Stimulated activated CD4-positive, alpha-beta T cell treated with anti-CD3 and anti-CD28 coated beads, Interleukin-12 subunit alpha, Interleukin-12 subunit beta, amount 100 ng/mL, for 4 hours (primary cell): ENCODE measurements around the gene ZC3H13.

Experiments
- DNase-seq: peaks from one replicate; pipeline ENCODE4 v3.0.0-alpha.2; 2020

The ZC3H13 gene

DNA sequence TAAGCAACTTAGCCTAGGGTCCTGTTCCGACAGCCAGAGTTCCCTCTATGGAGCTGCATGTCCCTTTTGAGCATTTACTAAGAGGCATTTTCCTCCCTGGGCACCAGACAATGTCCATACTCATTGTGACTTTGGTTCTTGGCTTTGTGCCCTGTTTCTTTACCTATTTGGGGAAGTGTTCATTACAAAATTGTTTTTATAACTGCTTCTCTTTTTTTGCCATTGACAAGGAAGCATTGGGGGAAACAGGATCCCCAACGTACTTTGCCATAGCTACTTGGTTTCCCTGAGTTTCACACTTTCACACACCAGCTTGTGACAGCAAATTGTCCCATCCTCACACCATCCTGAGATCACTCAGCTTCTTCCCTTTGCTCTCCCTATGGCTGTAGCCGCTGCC is 119.9 kb downstream of the ZC3H13 start:
- DNase-seq: no peak

GRCh38 chr13:45932172-45932571 is 120.4 kb downstream of the ZC3H13 start:
- no peak for DNase-seq

DNA sequence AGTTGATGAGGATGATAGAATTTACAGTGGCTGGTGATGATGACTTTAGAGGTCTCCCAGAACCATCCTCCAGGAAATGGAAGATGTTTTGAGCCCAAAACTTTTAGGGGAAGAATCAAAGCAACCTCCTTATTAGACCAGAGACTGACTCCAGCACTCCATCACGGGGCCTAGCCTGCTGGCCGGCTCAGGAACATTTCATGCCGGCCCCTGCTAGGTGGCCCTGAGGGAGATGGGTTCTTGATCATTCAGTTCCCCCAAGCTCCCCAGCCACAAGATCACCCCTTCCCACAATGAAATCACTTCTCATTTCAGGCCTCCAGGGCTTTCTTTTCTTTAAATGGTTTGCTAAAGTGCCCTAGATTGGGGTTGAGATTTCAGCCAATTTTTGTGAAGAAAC is 121.3 kb downstream of the ZC3H13 start:
- no peak for DNase-seq

- no peak for DNase-seq
These were observed 122.4 kb downstream of the ZC3H13 start for GRCh38 chr13:45930177-45930576.

GRCh38 chr13:45928843-45929242 is 123.7 kb downstream of the ZC3H13 start:
- DNase-seq: no peak

- DNase-seq: no peak
These were observed 124.4 kb downstream of the ZC3H13 start for GRCh38 chr13:45928176-45928575.

DNA sequence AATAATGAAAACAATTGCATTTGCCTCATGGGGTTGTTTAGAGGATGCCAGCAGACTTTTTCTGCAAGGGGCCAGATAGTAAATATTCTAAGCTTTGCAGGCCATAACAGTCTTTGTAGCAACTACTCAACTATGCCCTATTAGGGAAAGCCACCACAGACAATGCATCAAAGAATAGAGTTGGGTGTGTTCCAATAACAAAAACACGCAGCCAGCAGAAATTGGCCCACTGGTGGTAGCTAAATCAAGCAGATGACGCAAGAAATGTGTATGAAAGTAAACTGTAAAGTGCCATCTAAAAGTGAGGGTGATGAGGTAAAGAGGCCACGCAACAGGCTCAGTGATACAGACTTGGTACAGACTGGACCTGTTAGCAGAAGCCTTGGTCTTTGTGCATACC is 125.8 kb downstream of the ZC3H13 start:
- no peak for DNase-seq

DNA sequence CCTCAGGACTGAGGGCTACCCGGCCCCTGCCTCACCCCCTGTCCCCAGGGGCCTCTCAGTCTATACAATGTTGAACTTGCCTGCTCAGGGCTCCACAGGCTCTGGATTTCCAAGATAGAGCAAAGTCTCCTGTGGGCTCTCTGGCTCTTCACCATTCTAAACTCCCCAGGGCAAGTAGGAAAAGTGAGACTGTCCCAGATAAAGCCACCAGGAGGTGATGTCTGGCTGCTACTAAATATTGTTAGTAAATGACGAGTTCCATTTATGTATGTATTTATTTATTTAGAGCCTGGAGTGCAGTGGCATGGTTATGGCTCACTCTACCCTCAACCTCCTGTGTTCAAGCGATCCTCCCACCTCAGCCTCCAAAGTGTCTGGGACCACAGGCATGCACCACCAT is 127.4 kb downstream of the ZC3H13 start:
- DNase-seq: no peak

DNA sequence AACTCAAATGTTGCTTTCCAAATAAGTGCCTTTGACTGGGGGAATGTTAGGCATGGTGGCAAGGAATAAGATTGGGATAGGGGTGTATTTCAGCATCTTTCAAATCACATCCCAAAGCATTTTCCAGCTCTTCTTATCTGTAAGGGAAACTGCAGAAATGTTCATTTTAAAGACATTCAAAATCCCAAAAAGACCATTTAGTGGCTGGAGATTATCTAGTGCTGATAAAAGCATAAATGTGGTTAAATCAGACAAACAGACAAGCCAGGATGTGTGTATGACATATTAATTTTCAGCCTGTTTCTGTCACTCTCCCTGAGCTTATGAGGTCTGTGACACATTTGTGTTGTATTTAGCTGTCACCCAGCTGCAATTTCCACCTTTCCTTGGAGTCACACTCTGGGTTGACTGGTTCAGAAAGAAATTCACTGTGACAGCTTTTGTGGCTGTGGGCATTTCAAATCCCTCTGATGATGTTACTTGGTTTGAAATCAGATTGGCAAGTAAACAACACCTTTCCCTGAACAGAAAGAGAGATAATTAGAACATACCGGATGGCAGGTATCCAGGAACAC is 131.3 kb downstream of the ZC3H13 start:
- no peak for DNase-seq

GRCh38 chr13:45918597-45918996 is 133.9 kb downstream of the ZC3H13 start:
- DNase-seq: no peak

DNA sequence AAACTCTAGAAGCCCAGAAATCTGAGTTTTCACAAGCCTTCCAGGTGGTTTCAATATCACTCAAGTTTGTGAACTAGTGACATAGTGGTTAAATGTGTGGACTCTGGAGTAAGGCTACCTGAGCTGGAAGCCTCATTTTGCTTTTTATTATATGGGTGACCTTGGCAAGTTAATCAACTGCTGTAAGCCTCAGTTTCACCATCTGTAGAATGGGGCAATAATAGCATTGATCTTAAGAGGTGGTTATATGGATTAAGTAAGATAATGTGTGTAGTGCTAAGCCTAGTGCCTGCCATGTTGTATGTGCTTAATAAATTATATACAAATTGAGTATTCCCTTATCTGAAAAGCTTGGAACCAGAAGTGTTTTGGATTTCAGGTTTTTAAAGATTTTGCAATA is 135.5 kb downstream of the ZC3H13 start:
- DNase-seq: no peak

- DNase-seq: no peak
These were observed 136.7 kb downstream of the ZC3H13 start for GRCh38 chr13:45915686-45916439.

DNA sequence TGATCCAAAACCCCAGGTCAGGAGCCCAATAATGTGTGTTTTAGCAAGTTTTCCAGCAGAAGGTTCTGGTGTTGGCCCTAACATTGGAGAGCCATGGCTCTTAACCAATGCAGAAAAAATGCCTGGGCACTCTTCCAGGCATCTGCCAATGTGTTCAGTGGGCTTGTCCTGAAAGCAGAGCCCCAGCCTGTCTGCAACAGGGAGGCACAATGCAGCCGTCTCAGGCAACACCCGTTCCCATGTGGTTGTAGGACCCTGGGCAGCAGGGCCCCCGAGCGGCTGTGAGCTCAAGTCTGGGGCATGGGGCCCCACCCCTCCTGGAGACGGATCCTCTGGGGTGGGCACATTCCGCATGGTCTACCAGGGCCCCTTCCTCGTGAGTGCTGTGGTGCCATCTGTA is 142.9 kb downstream of the ZC3H13 start:
- DNase-seq: no peak

GRCh38 chr13:45909089-45909488 is 143.5 kb downstream of the ZC3H13 start:
- DNase-seq: no peak

DNA sequence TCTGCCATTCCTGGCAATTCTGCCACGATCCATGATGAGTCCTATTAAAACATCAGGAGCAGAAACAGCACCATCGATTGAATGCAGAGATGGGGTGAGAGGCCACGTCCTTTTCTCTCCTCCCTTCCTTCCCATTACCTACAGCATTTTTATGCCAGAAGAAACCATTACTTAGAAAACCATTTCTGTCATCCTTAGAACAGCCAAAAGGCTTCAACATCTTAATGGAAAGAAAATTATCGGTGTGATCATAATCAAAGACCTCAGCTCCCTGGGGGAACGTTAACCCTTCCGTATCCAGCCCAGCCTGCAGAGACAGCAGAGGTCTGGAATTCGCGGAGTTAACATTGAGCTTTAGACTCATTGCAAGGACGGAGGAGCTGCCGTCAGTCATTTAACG is 145.0 kb downstream of the ZC3H13 start:
- no peak for DNase-seq
